ENCODE data around the gene MAPK7. TPM values are rescaled to one million over a fixed set of nuclear protein-coding genes. Genes with fewer than 3 reads are reported as not detected.

Gene MAPK7
- total and polyA plus RNA-seq, 2 of the 4 experiments (the other 2 are of a cell fraction), result 9.7 to 25.4 TPM

DNA sequence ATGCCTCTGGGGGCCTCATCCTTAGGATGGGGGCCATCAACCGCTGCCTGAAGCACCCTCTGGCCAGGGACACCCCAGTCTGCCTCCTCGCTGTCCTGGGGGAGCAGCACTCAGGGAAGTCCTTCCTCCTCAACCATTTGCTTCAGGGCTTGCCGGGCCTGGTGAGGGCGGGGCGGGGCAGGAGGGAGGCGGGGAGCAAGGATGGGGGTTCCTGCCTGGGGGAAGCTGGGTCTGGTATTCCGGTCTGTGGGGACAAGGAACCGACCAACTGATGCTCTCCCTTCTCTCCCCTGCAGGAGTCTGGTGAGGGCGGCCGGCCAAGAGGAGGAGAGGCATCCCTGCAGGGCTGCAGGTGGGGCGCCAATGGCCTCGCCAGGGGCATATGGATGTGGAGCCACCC lies 34.7 kb downstream of the MAPK7 start:
- H3K23ac ChIP-seq (ENCODE audit: low read depth, low read length), result no peak overlapping the region
- DNase-seq, result no peak
- H3K9me1 ChIP-seq (ENCODE audit: insufficient read depth, low read length), result peaks cover 8% of the 10 kb centered on the region
- no peak overlapping the region for H3K4ac ChIP-seq (ENCODE audit: low read depth, low read length)
- ChIA-PET CTCF (interaction anchor here (0.5 kb wide), 1 partner anchor 17 kb away, joined by 4 read pairs; no protein-coding TSS in a partner anchor), POLR2A (ENCODE audit: unreplicated experiment) (no interaction called here)
- H2BK15ac ChIP-seq (ENCODE audit: low read depth, low read length), result no peak overlapping the region
- H3K18ac ChIP-seq (ENCODE audit: low read depth, low read length), result no peak overlapping the region
- WGBS, 2 experiments (ENCODE audit: extremely low coverage in 2 of 2, insufficient read length in 1 of 2), result 94% methylated on average over 2 of the region's 12 CpGs; no CpG with 5 or more reads in 1 of the 2 experiments
- no peaks in the 10 kb centered on the region for H3K27me3 ChIP-seq (ENCODE audit: control insufficient read depth, insufficient read depth, low read length)
- no peak overlapping the region for H2BK20ac ChIP-seq (ENCODE audit: low read depth, low read length)
- no peak overlapping the region for H4K91ac ChIP-seq (ENCODE audit: insufficient read depth, low read depth, low read length)
- peaks cover 11% of the 10 kb centered on the region; the same call in 1 of the 2 replicates for H3K4me1 ChIP-seq (ENCODE audit: control insufficient read depth, insufficient read depth, low read length)
- H2AFZ ChIP-seq (replicated peaks; ENCODE audit: low read length, poor library complexity), result no peak overlapping the region
- no peak overlapping the region for H3K4me3 ChIP-seq (ENCODE audit: insufficient read depth, low read depth, low read length)
- H4K8ac ChIP-seq (ENCODE audit: low read depth in 2 of 2, low read length in 2 of 2), result no peak overlapping the region
- no peaks in the 10 kb centered on the region for H3K36me3 ChIP-seq (ENCODE audit: control insufficient read depth, insufficient read depth, low read length)
- H3K79me1 ChIP-seq (ENCODE audit: low read depth in 1 of 2, low read length in 2 of 2), result no peaks in the 10 kb centered on the region
- BruUV-seq (replicated peaks), result no TSS peak
- no peak overlapping the region for H2BK5ac ChIP-seq (ENCODE audit: low read depth, low read length, poor library complexity, severe bottlenecking)
- no peak overlapping the region for H2BK120ac ChIP-seq (ENCODE audit: low read depth, low read length)
- H3K14ac ChIP-seq (replicated peaks; ENCODE audit: low read depth, low read length), result no peak overlapping the region
- no peak overlapping the region for H3K4me2 ChIP-seq (ENCODE audit: low read depth, low read length)
- H2AK5ac ChIP-seq (ENCODE audit: low read depth, low read length), result no peak overlapping the region
- TF ChIP-seq RFX5 (IDR thresholded peaks at IDR 0.05; ENCODE audit: low read depth, low read length) (no peak), NFE2L2 (IDR thresholded peaks at IDR 0.05; ENCODE audit: low read depth, low read length) (no peak), CHD1 (IDR thresholded peaks at IDR 0.05; ENCODE audit: low read depth, low read length) (no peak)
- dilution Hi-C loops (cut with HindIII; ENCODE audit: low sequenced_read_pairs, unreplicated experiment) (no loop called here), in situ Hi-C loops (cut with MboI; ENCODE audit: low sequenced_read_pairs) (no loop called here), intact Hi-C loops (cut with micrococcal nuclease) (no loop called here)
- H2AK9ac ChIP-seq (replicated peaks; ENCODE audit: low read depth, low read length, poor library complexity), result no peak overlapping the region
- H3K27ac ChIP-seq (ENCODE audit: insufficient read depth, low read length), result no peak overlapping the region
- no peaks in the 10 kb centered on the region for H3K9me3 ChIP-seq (ENCODE audit: control insufficient read depth, insufficient read depth, low read length)
- H4K5ac ChIP-seq (ENCODE audit: low read depth, low read length), result no peak overlapping the region
- no peak for ATAC-seq (ENCODE audit: low read depth)
- no peak overlapping the region for H3K9ac ChIP-seq (ENCODE audit: low read depth, low read length)
- no peaks in the 10 kb centered on the region for H4K20me1 ChIP-seq (ENCODE audit: insufficient read depth, low read length)
- H3K56ac ChIP-seq (ENCODE audit: extremely low read depth, insufficient read depth, low read length), result no peak overlapping the region

All from IMR-90 (cell line).